ENCODE results near the gene IGFBP4.

The IGFBP4 gene

DNA sequence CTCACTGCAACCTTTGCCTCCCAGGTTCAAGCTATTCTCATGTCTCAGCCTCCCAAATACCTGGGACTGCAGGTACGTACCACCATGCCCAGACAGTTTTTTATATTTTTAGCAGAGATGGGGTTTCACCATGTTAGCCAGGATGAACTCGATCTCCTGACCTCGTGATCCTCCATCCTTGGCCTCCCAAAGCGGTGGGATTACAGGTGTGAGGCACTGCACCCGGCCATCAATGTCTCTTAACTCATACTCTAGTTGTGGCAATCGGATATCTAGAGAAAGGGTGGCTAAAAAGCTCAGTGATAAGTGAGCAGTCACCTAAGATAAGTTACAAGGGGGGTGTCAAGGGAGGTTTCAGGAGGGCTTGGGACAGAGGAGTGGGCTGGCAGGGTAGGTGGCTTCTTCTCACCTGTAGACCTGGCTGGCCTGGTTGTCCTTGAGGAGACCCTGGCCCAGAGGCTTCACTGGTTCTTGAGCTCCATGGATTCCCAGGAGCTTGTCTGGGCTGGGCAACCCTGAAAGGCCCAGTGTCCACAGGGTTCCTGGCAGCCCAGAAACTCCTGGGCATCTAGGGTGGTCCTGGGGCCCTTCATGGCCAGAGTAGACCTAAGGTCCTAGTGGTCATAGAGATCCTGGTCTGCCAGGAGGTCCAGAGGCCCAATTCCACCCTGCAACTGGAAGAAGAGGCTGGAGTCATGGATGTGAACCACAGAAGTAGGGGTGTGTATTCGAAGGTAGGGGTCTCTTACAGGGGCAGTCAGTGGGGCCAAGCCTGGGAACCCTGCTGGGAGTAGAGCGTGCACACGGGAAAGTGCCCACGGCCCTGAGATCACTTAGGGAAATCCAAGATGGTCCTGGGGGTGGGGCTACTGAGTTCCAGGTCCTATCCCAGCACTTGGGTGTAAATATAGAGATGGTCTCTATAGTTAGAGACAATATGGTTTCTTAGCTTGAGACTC is 12.7 kb upstream of the IGFBP4 start:
- in situ Hi-C loops (cut with HindIII; ENCODE audit: low sequenced_read_pairs): no loop called here

DNA sequence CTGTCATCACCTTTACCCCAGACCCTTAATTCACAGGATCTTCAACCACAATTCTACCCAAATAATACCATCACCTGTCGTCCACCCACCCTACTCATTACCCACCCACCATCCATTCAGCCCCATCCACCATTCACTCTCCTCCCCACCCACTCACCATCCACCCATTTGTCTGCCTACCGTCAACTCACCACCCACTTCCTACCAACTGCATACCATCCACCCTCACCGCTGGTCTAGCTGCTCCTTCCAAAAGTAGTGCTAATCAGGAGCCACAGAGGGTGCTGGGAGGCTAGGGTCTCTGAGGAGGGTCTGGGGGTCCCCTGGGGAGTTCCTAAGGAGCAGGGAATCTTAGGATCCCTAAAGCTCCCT is 12.0 kb upstream of the IGFBP4 start:
- in situ Hi-C loops (cut with HindIII; ENCODE audit: low sequenced_read_pairs): no loop called here

DNA sequence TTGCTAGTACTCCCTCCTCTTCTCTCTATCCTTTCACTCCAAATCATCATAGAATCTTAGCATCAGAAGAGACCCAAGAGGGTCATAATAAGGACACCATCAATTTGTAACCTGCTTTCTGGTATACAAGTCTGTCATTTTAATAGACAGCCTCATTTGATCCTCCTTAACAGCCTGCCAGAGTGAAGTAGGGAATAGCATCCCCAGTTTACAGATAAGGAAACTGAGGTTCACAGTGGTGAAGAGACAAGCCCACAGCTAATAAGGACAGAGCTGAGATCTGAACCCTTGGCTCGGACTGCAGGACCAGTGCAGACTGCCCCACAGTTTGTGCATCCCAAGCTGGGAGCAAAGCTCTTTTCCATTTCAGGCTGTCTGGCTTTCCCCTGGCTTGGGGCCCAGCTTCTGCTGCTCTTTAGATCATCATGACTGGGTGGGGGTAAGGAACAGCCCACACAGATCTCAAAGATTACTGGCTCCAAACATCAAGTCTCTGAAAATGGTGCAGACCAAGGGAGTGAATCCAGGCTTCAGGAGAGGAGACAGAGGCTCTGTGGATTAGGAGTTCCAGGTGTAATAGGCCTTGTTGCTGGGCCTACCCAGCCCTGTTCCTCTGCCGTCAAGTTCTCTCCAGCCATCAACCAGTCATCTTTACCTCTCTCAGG is 10.3 kb upstream of the IGFBP4 start:
- in situ Hi-C loops (cut with HindIII; ENCODE audit: low sequenced_read_pairs): no loop called here

DNA sequence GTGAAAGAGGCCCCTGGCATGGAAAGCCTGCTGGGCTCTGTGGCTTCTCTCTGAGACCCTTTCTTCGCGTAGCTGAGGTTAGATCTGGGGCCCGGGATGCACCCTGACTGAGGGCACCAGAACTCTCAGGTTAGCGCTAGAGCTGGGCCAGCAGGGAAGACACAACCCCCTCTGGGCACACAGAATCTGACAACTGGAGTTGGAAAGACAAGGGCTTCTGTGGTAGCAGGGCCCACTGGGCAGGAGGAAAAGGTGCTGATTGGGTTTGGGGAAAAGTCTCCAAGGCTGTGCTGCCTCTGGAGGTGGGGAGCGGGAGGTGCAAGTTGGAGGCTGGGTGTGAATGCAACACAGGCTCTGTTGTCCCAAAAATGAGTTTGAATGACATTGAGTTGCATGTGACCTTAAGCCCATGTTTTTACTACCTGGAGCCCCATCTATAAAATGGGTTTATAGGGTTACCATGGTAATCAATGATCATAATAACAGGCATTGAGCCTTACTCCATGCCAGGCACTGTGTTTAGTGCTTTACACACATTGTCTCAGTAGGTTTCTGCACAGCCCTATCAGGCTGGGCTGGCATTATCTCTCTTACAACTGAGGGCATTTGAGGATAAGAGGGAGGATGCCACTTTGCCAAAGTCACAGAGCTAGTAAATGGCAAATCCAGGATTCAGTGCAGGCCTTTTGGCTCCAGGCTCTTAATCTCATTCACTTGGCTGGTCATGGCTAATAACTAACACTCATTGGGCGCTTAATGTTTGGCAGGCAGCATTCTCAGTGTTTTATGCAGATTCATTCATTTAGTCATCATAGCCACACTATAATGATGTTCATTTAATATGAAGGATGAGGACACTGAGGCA is 9.5 kb upstream of the IGFBP4 start:
- in situ Hi-C loops (cut with HindIII; ENCODE audit: low sequenced_read_pairs): no loop called here

DNA sequence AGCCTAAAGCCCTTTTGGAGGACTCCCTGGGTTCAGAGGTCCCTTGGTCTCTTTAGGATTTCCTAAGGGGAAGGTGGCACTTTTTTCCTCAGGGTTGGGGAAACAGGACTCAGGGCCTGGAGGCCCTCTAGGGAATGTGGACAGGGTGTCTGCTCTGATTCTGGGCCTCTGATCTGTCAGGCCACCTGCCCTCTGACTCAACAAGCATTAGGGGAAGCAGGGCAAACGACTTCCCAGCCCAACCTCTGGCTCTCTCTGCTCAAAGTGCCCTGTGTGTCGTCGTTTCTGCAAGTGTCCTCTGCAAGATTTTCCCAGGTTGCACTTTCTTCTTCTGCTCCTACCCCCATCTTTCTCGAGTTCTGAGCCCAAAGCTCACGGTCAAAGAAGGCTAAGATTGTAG is 6.6 kb upstream of the IGFBP4 start:
- in situ Hi-C loops (cut with HindIII; ENCODE audit: low sequenced_read_pairs): loop anchor here (5.0 kb wide), 1 partner anchor 96 kb away; no protein-coding TSS in a partner anchor

DNA sequence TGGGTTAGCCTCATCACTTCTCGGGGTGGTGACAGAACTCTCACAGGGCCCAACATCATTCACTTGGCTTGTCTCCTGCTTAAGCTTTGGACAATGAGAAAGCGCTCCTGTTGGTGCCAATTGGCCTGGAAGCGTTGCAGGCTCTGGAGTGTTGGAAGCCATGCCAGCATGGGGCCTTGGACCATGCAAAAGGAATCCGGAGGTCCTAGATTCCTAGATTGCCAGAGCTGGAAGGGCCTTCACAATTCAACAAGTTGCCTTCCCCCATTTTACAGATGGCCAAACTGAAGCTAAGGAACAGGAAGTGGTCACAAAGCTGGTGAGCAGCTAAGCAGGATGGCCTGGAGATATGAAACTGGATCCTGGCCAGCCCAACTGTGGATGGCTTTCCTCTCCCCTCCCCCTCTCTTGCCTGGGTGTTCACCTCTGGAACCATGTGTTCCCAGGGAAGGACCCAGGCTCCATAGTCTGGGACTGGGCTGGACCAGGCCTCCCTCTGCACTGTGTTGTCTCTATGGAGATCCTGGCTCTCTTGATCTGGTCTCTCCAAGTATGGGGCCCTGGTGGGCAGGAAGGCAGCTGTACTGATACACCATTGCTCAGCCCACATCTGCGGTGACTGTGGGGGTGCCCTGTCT is 6.0 kb upstream of the IGFBP4 start:
- in situ Hi-C loops (cut with HindIII; ENCODE audit: low sequenced_read_pairs): loop anchor here (5.0 kb wide), 1 partner anchor 95 kb away; no protein-coding TSS in a partner anchor

DNA sequence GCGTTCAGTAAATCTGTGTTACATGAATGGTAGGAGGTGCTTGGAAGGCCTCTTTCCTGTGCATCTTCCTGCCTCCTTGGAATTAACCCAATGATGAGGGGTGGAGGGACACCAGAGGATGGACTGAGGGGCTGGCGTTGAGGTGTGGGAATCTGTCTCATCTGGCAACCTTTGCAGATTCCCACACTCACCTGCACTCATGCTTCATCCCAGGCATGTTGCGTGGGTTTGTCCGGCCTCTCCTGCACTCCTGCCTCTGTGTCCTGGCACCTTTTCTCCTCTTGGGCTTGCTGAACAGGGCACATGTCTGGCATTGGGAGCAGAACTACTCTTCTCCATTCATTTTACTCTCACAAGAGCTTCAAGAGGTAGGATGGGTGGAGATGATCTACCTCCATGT is 3.1 kb upstream of the IGFBP4 start:
- in situ Hi-C loops (cut with HindIII; ENCODE audit: low sequenced_read_pairs): no loop called here

DNA sequence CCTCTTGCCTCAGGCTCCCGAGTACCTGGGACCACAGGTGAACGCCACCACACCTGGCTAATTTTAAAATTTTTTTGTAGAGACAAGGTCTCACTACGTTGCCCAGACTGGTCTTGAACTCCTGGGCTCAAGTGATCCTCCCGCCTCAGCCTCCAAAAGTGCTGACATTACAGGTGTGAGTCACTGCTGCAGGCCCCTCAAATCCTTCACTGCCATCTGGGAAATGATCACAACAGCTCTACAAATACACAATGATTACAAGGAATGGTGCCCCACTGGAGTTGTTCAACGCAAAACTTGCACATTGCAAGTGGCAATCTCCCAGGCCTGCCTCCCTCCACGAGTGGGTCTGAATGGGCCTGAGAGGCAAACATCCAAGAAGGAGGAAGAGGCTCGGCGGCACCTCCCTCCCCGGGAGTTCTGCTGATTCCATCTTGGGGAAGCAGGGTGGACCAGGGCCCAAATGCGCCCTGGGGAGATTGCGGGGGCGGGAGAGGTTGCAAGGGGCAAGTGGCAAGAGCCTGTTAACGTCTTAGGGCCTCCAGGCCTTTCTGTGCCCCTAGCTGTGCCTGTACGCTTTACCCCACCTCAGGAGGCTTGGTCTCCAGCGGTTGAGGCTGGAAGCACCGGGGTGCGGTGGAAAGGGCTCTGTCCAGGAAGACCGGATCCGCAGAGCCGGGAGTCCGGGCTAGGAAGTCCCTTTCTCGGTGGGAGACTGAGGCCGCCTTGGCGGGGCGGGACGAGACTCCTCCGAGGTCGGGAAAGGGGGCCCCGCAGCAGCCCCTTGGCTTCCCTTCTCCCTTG is 656 bp upstream of the IGFBP4 start:
- in situ Hi-C loops (cut with HindIII; ENCODE audit: low sequenced_read_pairs): no loop called here

DNA sequence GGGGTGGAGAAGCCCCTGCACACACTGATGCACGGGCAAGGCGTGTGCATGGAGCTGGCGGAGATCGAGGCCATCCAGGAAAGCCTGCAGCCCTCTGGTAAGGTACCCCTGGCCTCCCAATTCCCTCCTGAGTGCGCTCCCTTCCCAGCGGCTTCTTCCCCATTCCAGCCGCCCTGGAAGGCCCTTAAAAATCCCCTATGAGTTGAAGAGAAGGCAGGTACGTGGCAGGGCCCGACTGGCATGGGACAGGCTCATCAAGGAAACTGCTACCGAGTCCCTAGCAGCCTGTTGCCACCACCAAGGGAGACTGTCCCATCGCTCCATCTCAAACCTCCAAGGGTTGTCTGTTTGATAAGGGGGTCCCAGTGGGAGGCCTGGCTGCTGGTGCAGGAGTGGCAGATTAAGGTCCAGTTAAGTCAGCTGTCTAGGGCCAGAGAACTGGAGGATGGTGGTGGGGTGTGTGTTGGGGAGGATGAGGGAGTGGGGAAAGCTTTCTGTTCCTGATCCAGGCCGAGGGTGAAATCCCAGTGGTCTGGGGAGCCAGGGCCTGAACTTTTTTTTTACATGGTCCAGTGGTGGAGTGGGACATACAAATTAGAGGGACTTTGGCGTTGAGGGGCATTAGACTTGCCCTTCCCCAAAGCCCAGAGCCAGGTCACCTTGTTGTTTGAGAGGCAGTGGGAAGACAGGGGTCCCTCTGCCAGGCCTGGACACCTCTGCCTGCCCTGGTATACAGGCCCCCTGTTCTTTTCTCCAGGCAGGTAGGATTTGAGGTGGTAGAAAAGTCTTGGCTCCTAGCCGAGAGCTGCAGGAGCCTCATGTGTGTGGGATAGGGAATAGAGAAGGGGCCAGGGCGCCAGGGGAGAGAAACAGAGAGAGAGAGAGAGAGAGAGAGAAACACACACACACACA is 994 bp downstream of the IGFBP4 start:
- in situ Hi-C loops (cut with HindIII; ENCODE audit: low sequenced_read_pairs): no loop called here

DNA sequence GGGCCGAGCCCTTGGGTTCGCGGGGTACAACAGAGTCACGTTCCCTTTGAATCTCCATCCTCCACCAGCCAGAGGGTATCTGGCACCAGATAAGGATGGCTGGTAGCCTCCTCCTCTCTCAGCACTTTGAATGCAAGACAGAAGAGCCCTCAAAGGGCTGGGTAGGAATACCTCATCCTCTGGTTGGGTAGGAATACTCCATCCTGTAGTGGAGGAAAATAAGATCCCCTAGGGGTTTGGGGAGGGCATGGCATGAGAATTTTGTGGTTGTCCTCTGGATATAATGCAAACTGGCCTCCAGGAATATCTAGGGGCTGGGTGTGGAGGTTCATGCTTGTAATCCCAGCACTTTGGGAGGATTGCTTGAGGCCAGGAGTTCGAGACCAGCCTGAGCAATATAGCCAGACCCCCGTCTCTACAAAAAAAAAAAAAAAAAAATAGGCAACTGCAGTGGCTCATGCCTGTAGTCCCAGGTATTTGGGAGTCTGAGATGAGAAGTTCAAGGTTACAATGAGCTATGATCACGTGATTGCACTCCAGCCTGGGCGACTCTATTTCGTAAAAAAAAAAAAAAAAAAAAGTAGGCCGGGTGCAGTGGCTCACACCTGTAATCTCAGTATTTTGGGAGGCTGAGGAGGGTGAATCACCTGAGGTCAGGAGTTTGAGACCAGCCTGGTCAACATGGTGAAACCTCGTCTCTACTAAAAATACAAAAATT is 2.7 kb downstream of the IGFBP4 start:
- in situ Hi-C loops (cut with HindIII; ENCODE audit: low sequenced_read_pairs): no loop called here

DNA sequence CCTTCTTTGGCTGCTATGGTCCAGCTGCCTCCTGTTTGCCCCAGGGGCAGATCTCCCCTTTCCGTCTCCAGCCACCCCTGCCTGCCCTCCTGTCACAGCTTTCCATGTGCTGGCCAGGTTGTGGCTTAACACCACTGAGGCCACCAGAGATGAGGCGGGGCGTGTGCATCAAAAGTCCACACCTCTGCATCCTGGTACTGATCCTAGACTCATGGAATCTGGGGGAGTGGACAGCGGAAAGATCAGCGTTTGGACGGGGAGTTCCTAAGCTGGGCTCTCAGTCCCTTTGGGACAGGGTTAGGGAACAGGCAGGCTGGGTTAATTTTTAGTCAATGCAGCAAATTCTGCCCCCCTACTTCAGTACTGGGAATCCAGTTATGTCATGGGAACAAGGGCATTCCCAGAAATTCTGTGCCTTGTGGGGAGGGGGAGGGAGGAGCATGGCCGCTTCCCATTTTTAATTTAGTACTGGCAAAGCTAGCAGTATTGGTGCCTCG is 3.9 kb downstream of the IGFBP4 start:
- in situ Hi-C loops (cut with HindIII; ENCODE audit: low sequenced_read_pairs): no loop called here

DNA sequence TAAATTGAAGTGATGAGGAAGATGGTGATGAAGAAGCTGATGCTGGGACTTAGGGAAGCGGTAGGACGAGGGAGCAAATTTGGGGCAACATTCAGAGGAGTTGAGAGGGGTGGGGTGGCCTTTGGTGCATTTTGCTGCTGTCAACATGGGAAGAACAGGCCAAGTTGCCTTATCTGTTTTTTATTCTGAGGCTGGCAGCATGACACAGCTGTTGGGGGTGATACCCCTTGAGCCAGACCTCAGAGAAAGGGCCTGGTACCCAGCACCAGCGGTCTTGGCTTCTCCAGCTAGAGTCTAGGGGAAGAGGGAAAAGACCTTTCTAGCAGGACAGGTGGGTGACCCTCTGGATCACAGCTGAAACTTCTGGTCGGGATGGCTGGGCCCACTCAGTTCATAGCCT is 4.6 kb downstream of the IGFBP4 start:
- in situ Hi-C loops (cut with HindIII; ENCODE audit: low sequenced_read_pairs): no loop called here

DNA sequence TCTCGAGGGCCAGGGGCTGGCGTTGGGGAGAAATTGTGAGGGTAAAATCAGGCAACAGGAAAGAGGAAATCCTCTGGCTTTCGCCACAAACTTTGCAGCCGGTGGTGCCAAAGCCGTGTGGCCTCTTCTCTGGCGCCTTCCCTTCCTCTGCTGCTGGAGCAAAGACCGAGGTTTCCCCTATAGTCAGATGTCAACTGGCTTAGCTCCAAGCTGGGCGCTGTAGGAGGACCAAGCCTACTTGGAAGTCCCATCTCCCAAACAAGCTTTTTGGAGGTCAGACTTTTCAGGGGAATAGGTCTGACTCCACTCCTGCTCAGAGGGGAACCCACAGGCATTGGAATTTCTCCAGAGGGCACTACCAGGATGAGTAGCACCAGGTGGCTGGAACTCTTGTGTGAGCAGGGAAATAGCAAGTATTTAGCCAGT is 5.0 kb downstream of the IGFBP4 start:
- in situ Hi-C loops (cut with HindIII; ENCODE audit: low sequenced_read_pairs): no loop called here

DNA sequence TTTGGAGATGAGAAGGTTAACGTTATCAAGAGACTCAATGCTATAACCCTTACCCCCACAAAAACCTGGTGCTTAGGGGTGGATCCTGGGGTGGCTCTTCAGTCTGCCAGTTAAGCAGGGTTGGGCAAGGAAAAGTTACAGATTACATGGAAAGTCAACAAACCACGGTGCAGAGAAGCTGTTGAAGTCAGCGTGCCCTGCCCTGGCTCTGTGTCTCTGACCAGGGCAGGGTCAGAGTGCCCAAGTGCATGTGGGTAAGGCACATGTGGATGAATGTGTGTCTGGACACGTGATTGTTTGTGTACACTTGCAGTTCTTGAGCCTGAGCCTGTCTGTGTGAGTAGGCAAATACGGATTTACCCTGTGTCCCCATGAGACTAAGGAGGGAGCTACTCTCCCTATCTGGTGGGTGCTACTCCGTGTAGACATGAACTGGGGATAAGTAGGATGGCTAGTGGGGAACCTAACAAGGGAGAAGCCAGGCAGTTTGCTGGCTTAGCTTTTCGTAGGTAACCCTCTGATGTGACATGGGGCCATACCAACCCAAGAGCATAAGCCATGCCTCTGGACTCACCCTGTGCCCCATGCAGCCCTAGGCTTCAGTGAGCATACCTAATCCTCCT is 5.5 kb downstream of the IGFBP4 start:
- in situ Hi-C loops (cut with HindIII; ENCODE audit: low sequenced_read_pairs): no loop called here

DNA sequence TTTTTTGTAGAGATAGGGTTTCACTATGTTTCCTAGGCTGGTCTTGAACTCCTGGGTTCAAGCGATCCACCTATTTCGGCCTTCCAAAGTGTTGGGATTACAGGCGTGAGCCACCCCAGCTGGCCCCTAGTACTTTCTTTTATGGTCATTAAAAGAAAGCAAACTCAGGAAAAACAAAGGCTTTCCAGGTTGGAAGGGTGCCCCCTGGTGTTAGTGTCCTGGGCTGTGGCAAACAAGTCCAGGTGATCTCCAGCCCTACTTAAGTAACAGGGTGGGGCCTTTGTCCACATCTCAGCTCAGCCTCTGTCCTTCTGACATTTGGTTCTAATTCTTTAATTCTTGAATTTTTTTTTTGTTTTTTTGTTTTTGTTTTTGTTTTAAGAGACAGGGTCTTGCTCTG is 6.9 kb downstream of the IGFBP4 start:
- in situ Hi-C loops (cut with HindIII; ENCODE audit: low sequenced_read_pairs): no loop called here

DNA sequence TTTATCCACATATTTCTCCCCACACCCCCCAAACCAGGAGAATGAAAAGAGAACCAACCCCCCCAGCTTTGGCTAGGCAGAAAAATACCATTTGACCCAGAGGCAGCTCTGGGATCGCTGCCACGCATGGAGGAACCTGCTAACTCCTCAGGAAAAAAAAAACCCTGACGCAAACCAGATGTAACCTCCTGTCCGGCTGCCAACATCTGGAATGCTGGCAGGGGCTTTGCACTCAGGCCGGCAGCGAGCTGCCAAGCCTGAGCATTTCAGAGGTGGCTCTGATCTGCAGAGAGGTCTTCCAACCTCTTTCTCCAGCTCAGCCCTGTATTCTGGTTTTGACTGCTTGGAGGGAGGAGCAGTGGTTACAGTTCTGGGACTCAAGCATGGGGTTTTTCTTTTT is 8.2 kb downstream of the IGFBP4 start:
- in situ Hi-C loops (cut with HindIII; ENCODE audit: low sequenced_read_pairs): no loop called here

DNA sequence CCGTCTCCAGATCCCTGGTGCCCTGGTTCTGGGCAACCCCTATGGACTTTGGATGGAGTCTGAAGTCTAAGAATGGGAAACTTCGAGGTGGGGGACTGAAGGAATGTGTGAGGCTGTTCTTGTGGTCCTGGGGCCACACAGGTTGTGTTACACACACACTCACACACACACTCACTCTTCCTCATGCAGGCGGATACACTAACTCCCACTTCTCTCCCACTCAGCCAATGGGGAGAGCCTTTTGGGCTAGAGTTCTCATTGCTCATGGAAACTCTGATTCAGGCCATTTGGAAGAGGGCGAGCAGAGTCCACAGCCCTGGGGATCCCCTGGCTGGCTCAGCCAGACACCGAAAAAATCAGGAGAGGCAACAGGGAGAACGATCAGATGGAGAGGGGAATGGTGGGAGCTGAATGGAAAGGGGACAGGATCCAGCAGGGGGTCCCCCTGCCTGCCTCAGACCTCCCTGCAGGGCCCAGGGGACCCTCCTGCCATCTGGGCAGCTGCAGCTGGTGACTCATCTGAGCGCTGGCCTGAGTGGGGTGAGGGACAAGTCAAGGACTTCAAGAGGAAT is 9.1 kb downstream of the IGFBP4 start:
- in situ Hi-C loops (cut with HindIII; ENCODE audit: low sequenced_read_pairs): no loop called here

Data from endothelial cell of hepatic sinusoid (primary cell).